Measurements from ENCODE around the gene STK32A. TPM values are rescaled to one million over a fixed set of nuclear protein-coding genes. Genes with fewer than 3 reads are reported as not detected.

STK32A gene
- total RNA-seq, 1 experiment from 2014 or later: 1.3 TPM

DNA sequence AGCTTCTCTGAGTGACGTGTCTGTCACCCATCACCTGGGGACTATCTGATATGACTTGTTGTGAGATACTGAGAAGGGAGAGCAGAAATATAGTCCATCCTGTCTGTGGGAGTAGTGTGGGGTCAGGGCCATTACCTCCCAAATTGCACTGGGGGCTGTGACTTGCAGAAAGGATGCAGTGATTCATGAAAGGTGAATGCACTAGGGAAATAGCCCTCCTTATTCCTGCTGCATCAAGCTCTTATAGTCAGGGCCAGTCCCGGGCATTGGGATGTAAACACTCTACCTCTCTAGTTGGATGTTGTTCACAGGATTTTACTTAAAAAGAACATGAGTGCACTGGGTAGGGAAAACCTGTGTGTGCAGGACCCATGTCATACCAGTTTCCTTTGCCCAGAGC, 124.8 kb downstream of the STK32A start:
- TF ChIP-seq, protein P1, sequence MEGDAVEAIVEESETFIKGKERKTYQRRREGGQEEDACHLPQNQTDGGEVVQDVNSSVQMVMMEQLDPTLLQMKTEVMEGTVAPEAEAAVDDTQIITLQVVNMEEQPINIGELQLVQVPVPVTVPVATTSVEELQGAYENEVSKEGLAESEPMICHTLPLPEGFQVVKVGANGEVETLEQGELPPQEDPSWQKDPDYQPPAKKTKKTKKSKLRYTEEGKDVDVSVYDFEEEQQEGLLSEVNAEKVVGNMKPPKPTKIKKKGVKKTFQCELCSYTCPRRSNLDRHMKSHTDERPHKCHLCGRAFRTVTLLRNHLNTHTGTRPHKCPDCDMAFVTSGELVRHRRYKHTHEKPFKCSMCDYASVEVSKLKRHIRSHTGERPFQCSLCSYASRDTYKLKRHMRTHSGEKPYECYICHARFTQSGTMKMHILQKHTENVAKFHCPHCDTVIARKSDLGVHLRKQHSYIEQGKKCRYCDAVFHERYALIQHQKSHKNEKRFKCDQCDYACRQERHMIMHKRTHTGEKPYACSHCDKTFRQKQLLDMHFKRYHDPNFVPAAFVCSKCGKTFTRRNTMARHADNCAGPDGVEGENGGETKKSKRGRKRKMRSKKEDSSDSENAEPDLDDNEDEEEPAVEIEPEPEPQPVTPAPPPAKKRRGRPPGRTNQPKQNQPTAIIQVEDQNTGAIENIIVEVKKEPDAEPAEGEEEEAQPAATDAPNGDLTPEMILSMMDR (conservative IDR thresholded peaks at IDR 0.05): no peak
- H4K8ac ChIP-seq (replicated peaks; ENCODE audit: insufficient read length, low read depth, low read length): no peak overlapping the region
- no peaks in the 10 kb centered on the region for H3K27me3 ChIP-seq (ENCODE audit: insufficient read depth, low read length)
- H3K79me2 ChIP-seq (ENCODE audit: insufficient read depth, low read length): no peaks in the 10 kb centered on the region
- no peak overlapping the region for H2BK5ac ChIP-seq (ENCODE audit: insufficient read length, low read length)
- H3K4me1 ChIP-seq (ENCODE audit: insufficient read depth, low read length): no peaks in the 10 kb centered on the region; the same call in 1 of the 2 replicates
- Mint-ChIP-seq H3K4me1 (peaks cover 2% of the 10 kb centered on the region in 2 experiments; a peak in 2 of 4 replicates), H3K27ac (no peak overlapping the region; a peak in 1 of 7 replicates), H3K4me3 (no peak overlapping the region), H3K27me3 (ENCODE audit: low read depth) (no peaks in the 10 kb centered on the region; the same call in 1 of the 2 replicates), H3K9me3 (no peaks in the 10 kb centered on the region), H3K36me3 (ENCODE audit: insufficient read depth in 1 of 3, low read depth in 3 of 3) (no peaks in the 10 kb centered on the region)
- no peaks in the 10 kb centered on the region for H3K23me2 ChIP-seq (ENCODE audit: insufficient read length, low read depth, low read length, poor library complexity, severe bottlenecking)
- no peak overlapping the region for H3K18ac ChIP-seq (ENCODE audit: insufficient read length, low read depth, low read length)
- H2AFZ ChIP-seq (ENCODE audit: low read length): no peak overlapping the region
- H3K14ac ChIP-seq (ENCODE audit: insufficient read depth, low read length): no peak overlapping the region
- no peak overlapping the region for H2AK5ac ChIP-seq (ENCODE audit: insufficient read length, low read length)
- H3K79me1 ChIP-seq (ENCODE audit: insufficient read depth, low read depth, low read length, poor library complexity, severe bottlenecking): no peaks in the 10 kb centered on the region
- H3K4ac ChIP-seq (ENCODE audit: low read depth, low read length): no peak overlapping the region
- no peak overlapping the region for H3K56ac ChIP-seq (ENCODE audit: insufficient read length, low read depth, low read length)
- H3K27ac ChIP-seq (ENCODE audit: insufficient read length, low read depth, low read length): no peak overlapping the region
- no peaks in the 10 kb centered on the region for H4K20me1 ChIP-seq (ENCODE audit: control insufficient read depth, insufficient read depth, insufficient read length)
- no peak for DNase-seq
- no peak overlapping the region for H4K5ac ChIP-seq (ENCODE audit: insufficient read length, low read depth, low read length)
- no peaks in the 10 kb centered on the region for H3K9me3 ChIP-seq (ENCODE audit: control insufficient read depth, low read depth, low read length)
- no CpG with 5 or more reads among the region's 2 CpGs for WGBS (ENCODE audit: extremely low coverage, insufficient read length, low lambda C conversion rate)
- H2BK15ac ChIP-seq (ENCODE audit: low read depth, low read length): no peak overlapping the region
- H3K9ac ChIP-seq (ENCODE audit: extremely low read depth, insufficient read length, low read length): no peak overlapping the region
- no peak overlapping the region for H2BK120ac ChIP-seq (ENCODE audit: low read depth, low read length, poor library complexity, severe bottlenecking)
- no peak overlapping the region for H3T11ph ChIP-seq (ENCODE audit: low read length)
- no peak overlapping the region for H2BK20ac ChIP-seq (ENCODE audit: low read depth, low read length, poor library complexity, severe bottlenecking)
- H4K91ac ChIP-seq (ENCODE audit: insufficient read length, low read depth, low read length): no peak overlapping the region
- no peak overlapping the region for H3K4me2 ChIP-seq (ENCODE audit: insufficient read depth, insufficient read length, low read length)
- H3K23ac ChIP-seq (ENCODE audit: insufficient read length, low read depth, low read length): no peak overlapping the region
- no peak overlapping the region for H2BK12ac ChIP-seq (ENCODE audit: insufficient read length, low read depth, low read length)

Measured in H9 (cell line).